DND-41 (cell line): Measurements from ENCODE around the gene PCDHGA5.

Source experiments
- EZH2 ChIP-seq: IDR thresholded peaks from 3 replicates; pipeline ENCODE4 v1.6.1; 2012; ENCODE audit warnings: borderline replicate concordance, low read depth, mild to moderate bottlenecking, moderate library complexity, low read length, inconsistent platforms; ENCODE audit not compliant: severe bottlenecking
- TF ChIP-seq, protein P1 (sequence below): IDR thresholded peaks from 2 replicates; pipeline ENCODE4 v1.5.1; 2012; ENCODE audit warnings: borderline replicate concordance, low read length, moderate library complexity, mild to moderate bottlenecking; ENCODE audit not compliant: poor library complexity, severe bottlenecking; ENCODE audit errors: extremely low read depth

DNA sequence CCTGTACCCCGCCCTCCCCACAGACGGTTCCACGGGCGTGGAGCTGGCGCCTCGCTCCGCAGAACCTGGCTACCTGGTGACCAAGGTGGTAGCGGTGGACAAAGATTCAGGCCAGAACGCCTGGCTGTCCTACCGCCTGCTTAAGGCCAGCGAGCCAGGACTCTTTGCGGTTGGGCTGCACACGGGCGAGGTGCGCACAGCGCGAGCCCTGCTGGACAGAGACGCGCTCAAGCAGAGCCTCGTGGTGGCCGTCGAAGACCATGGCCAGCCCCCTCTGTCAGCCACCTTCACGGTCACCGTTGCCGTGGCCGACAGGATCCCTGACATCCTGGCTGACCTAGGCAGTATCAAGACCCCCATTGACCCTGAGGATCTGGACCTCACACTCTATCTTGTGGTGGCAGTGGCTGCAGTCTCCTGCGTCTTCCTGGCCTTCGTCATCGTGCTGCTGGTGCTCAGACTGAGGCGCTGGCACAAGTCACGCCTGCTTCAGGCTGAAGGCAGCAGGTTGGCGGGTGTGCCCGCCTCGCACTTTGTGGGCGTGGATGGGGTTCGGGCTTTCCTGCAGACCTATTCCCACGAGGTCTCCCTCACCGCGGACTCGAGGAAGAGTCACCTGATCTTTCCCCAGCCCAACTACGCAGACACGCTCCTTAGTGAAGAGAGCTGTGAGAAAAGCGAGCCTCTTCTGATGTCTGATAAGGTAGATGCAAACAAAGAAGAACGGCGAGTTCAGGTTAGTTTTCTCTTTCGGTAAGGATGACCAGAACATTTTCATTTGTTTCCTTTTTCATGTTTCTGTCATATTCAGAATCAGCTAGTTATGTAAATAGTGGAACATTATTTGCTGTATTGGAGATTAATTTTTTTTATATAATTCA is 2.3 kb downstream of the PCDHGA5 start:
- TF ChIP-seq, protein P1, sequence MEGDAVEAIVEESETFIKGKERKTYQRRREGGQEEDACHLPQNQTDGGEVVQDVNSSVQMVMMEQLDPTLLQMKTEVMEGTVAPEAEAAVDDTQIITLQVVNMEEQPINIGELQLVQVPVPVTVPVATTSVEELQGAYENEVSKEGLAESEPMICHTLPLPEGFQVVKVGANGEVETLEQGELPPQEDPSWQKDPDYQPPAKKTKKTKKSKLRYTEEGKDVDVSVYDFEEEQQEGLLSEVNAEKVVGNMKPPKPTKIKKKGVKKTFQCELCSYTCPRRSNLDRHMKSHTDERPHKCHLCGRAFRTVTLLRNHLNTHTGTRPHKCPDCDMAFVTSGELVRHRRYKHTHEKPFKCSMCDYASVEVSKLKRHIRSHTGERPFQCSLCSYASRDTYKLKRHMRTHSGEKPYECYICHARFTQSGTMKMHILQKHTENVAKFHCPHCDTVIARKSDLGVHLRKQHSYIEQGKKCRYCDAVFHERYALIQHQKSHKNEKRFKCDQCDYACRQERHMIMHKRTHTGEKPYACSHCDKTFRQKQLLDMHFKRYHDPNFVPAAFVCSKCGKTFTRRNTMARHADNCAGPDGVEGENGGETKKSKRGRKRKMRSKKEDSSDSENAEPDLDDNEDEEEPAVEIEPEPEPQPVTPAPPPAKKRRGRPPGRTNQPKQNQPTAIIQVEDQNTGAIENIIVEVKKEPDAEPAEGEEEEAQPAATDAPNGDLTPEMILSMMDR, result no peak
- TF ChIP-seq EZH2, result no peak
